ENCODE data around the gene CARD9. TPM values are rescaled to one million over a fixed set of nuclear protein-coding genes. Genes with fewer than 3 reads are reported as not detected.

CARD9 gene
- total and polyA plus RNA-seq, 2 donors (not counting 1 experiment from before 2014, with no cell fraction given): 0.69 to 3.3 TPM

GRCh38 chr9:136330406-136330990, 43.0 kb downstream of the CARD9 start:
- no peak for DNase-seq (ENCODE audit: low read depth in 2 of 2)
- TF ChIP-seq EZH2 (IDR thresholded peaks at IDR 0.05; ENCODE audit: low read length, missing control alignments): no peak
- TF ChIP-seq, protein P1, sequence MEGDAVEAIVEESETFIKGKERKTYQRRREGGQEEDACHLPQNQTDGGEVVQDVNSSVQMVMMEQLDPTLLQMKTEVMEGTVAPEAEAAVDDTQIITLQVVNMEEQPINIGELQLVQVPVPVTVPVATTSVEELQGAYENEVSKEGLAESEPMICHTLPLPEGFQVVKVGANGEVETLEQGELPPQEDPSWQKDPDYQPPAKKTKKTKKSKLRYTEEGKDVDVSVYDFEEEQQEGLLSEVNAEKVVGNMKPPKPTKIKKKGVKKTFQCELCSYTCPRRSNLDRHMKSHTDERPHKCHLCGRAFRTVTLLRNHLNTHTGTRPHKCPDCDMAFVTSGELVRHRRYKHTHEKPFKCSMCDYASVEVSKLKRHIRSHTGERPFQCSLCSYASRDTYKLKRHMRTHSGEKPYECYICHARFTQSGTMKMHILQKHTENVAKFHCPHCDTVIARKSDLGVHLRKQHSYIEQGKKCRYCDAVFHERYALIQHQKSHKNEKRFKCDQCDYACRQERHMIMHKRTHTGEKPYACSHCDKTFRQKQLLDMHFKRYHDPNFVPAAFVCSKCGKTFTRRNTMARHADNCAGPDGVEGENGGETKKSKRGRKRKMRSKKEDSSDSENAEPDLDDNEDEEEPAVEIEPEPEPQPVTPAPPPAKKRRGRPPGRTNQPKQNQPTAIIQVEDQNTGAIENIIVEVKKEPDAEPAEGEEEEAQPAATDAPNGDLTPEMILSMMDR (conservative IDR thresholded peaks at IDR 0.05 in 1 of 2, IDR thresholded peaks at IDR 0.05 in 1 of 2; ENCODE audit: low read depth in 1 of 2, low read length in 2 of 2): no peak
- Histone ChIP-seq H3K4me3 (replicated peaks in 1 of 4; ENCODE audit: control extremely low read depth in 1 of 4, insufficient read depth in 1 of 4, low read depth in 3 of 4, low read length in 4 of 4) (peak overlapping the region in 1 of 4 experiments; percentile 19), H3K9me3 (ENCODE audit: control insufficient read depth, insufficient read depth, low read depth, low read length) (no peaks in the 10 kb centered on the region), H3K4me1 (ENCODE audit: control insufficient read depth, extremely low read depth, insufficient read depth, low read length) (peaks cover 24% of the 10 kb centered on the region), H3K79me2 (ENCODE audit: control insufficient read depth, insufficient read depth, low read length) (peaks cover 64% of the 10 kb centered on the region), H3K9ac (ENCODE audit: insufficient read depth, low read length) (no peak overlapping the region), H4K20me1 (ENCODE audit: control insufficient read depth, extremely low read depth, insufficient read depth, low read length) (no peaks in the 10 kb centered on the region), H3K4me2 (ENCODE audit: extremely low read depth, insufficient read depth, low read length) (peak overlapping the region; percentile 11), H2AFZ (ENCODE audit: low read length) (no peak overlapping the region), H3K27ac (ENCODE audit: insufficient read depth, low read length) (no peak overlapping the region), H3K36me3 (ENCODE audit: control insufficient read depth, insufficient read depth, low read length) (peaks cover 15% of the 10 kb centered on the region), H3K27me3 (ENCODE audit: control insufficient read depth, insufficient read depth, low read length) (no peaks in the 10 kb centered on the region)

- TF ChIP-seq, protein P1 (conservative IDR thresholded peaks at IDR 0.05 in 1 of 2, IDR thresholded peaks at IDR 0.05 in 1 of 2; ENCODE audit: low read depth in 1 of 2, low read length in 2 of 2): no peak
- TF ChIP-seq EZH2 (IDR thresholded peaks at IDR 0.05; ENCODE audit: low read length, missing control alignments): no peak
- H3K36me3 ChIP-seq (ENCODE audit: control insufficient read depth, insufficient read depth, low read length): peaks cover 12% of the 10 kb centered on the region
- H3K79me2 ChIP-seq (ENCODE audit: control insufficient read depth, insufficient read depth, low read length): peaks cover 64% of the 10 kb centered on the region
- no peak overlapping the region for H2AFZ ChIP-seq (ENCODE audit: low read length)
- no peaks in the 10 kb centered on the region for H3K9me3 ChIP-seq (ENCODE audit: control insufficient read depth, insufficient read depth, low read depth, low read length)
- H3K4me1 ChIP-seq (ENCODE audit: control insufficient read depth, extremely low read depth, insufficient read depth, low read length): peaks cover 27% of the 10 kb centered on the region
- H3K27ac ChIP-seq (ENCODE audit: insufficient read depth, low read length): peak overlapping the region; percentile 87
- H3K4me2 ChIP-seq (ENCODE audit: extremely low read depth, insufficient read depth, low read length): peak overlapping the region; percentile 93
- H3K27me3 ChIP-seq (ENCODE audit: control insufficient read depth, insufficient read depth, low read length): no peaks in the 10 kb centered on the region
- peak overlapping the region; percentile 78 to 95 (median 86) for H3K4me3 ChIP-seq (replicated peaks in 1 of 4; ENCODE audit: control extremely low read depth in 1 of 4, insufficient read depth in 1 of 4, low read depth in 3 of 4, low read length in 4 of 4)
- H3K9ac ChIP-seq (ENCODE audit: insufficient read depth, low read length): peak overlapping the region; percentile 88
- H4K20me1 ChIP-seq (ENCODE audit: control insufficient read depth, extremely low read depth, insufficient read depth, low read length): no peaks in the 10 kb centered on the region
- no peak for DNase-seq (ENCODE audit: low read depth in 2 of 2)
These were observed 43.6 kb downstream of the CARD9 start for GRCh38 chr9:136329636-136330405.

DNA sequence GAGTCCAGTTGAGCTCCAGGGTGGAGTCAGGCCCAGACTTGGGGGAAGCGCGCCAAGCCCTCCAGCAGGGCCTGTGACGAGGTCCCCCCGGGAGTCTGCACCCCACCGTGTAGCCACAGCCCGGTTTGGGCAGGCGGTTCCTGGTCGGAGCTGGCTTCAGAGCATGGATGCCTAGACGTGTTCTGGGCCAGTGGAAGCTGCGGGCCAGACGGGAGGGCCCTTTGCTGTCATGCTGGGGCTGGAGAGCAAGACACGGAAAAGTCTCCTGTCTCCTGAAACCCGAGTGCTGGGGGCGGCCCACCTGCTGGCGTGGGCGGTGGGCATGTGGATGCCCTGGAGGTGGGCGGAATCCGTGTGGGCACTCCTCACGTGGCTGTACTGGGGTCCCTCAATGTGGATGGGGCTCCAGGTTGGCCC, 44.2 kb downstream of the CARD9 start:
- peaks cover 27% of the 10 kb centered on the region for H3K4me1 ChIP-seq (ENCODE audit: control insufficient read depth, extremely low read depth, insufficient read depth, low read length)
- peak overlapping the region; percentile 93 for H3K4me2 ChIP-seq (ENCODE audit: extremely low read depth, insufficient read depth, low read length)
- TF ChIP-seq, protein P1 (conservative IDR thresholded peaks at IDR 0.05 in 1 of 2, IDR thresholded peaks at IDR 0.05 in 1 of 2; ENCODE audit: low read depth in 1 of 2, low read length in 2 of 2): no peak
- TF ChIP-seq EZH2 (IDR thresholded peaks at IDR 0.05; ENCODE audit: low read length, missing control alignments): no peak
- H3K9me3 ChIP-seq (ENCODE audit: control insufficient read depth, insufficient read depth, low read depth, low read length): no peaks in the 10 kb centered on the region
- H3K9ac ChIP-seq (ENCODE audit: insufficient read depth, low read length): peak overlapping the region; percentile 88
- H3K27ac ChIP-seq (ENCODE audit: insufficient read depth, low read length): peak overlapping the region; percentile 87
- no peaks in the 10 kb centered on the region for H4K20me1 ChIP-seq (ENCODE audit: control insufficient read depth, extremely low read depth, insufficient read depth, low read length)
- H3K79me2 ChIP-seq (ENCODE audit: control insufficient read depth, insufficient read depth, low read length): peaks cover 63% of the 10 kb centered on the region
- H2AFZ ChIP-seq (ENCODE audit: low read length): no peak overlapping the region
- H3K27me3 ChIP-seq (ENCODE audit: control insufficient read depth, insufficient read depth, low read length): no peaks in the 10 kb centered on the region
- peaks cover 10% of the 10 kb centered on the region for H3K36me3 ChIP-seq (ENCODE audit: control insufficient read depth, insufficient read depth, low read length)
- DNase-seq (ENCODE audit: low read depth in 2 of 2): no peak
- peak overlapping the region; percentile 78 to 95 (median 86) for H3K4me3 ChIP-seq (replicated peaks in 1 of 4; ENCODE audit: control extremely low read depth in 1 of 4, insufficient read depth in 1 of 4, low read depth in 3 of 4, low read length in 4 of 4)

Data from fibroblast of lung (primary cell).